Brain microvascular endothelial cell (primary cell): ENCODE measurements around the gene PHF2.

Experiments
- DNase-seq: peaks from one replicate; pipeline ENCODE4 v3.0.0-alpha.2; 2020
- H3K27ac ChIP-seq: fragments of 250-450 bp; sonication (Bioruptor Pico); 2 replicates; pipeline ENCODE4 v1.5.1; 2020; ENCODE audit warnings: mild to moderate bottlenecking, moderate library complexity
- H3K27me3 ChIP-seq: fragments of 250-450 bp; sonication (Bioruptor Pico); replicated peaks from 2 replicates; pipeline ENCODE4 v1.5.1; 2020; ENCODE audit warnings: mild to moderate bottlenecking
- H3K36me3 ChIP-seq: fragments of 250-450 bp; sonication (Bioruptor Pico); replicated peaks from 2 replicates; pipeline ENCODE4 v1.5.1; 2020; ENCODE audit warnings: mild to moderate bottlenecking
- H3K4me3 ChIP-seq: 2 replicates; pipeline ENCODE4 v1.5.1; 2011; ENCODE audit warnings: low read depth, mild to moderate bottlenecking, control low read depth, low read length, moderate library complexity
- in situ Hi-C: cut with HindIII; loops from 2 replicates; pipeline ENCODE4 v1.10.0; 2017; ENCODE audit warnings: low sequenced_read_pairs, low pct_ligation_motif_present
- TF ChIP-seq, protein P1 (sequence below): IDR thresholded peaks from 2 replicates; pipeline ENCODE4 v1.5.1; 2011; ENCODE audit warnings: low read depth, mild to moderate bottlenecking, moderate library complexity, low read length, control low read depth, inconsistent platforms; ENCODE audit errors: missing control alignments

PHF2 gene

DNA sequence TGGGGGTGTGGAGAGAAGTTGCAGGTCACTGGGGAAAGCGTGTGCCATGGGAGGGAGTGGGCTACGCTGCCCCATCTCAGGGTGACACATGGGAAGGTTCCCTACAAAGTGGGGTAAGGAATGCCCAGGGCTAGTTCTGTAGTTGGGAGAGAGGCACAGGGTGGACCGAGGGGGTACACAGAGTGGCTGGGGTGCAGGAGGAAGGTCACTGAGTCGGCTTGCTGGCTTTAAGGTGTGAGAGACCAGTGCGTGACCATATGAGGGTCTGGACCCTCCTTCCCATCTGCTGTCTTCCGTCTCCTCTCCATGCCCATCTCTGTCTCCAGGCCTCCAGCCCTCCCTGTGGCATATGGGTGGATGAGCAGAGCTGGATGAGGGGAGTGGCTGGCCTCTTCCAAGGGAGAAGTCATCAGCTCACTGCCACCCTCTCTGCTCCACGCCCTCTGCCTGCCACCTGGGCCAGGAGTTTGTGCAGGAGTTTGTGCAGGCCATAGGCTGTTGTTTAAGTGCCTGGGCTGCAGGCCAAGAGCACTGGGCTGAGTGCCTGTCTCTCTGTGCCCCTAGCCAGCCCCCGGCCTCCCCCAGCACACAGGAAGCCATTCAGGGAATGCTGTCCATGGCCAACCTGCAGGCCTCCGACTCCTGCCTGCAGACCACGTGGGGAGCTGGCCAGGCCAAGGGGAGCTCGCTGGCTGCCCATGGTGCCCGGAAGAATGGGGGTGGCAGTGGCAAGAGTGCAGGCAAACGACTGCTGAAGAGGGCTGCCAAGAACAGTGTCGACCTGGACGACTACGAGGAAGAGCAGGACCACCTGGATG is 96.8 kb downstream of the PHF2 start:
- DNase-seq, result no peak
- Histone ChIP-seq H3K36me3 (no peaks in the 10 kb centered on the region), H3K4me3 (no peak overlapping the region), H3K27ac (no peak overlapping the region), H3K27me3 (no peaks in the 10 kb centered on the region)
- in situ Hi-C loops, result no loop called here
- TF ChIP-seq, protein P1, sequence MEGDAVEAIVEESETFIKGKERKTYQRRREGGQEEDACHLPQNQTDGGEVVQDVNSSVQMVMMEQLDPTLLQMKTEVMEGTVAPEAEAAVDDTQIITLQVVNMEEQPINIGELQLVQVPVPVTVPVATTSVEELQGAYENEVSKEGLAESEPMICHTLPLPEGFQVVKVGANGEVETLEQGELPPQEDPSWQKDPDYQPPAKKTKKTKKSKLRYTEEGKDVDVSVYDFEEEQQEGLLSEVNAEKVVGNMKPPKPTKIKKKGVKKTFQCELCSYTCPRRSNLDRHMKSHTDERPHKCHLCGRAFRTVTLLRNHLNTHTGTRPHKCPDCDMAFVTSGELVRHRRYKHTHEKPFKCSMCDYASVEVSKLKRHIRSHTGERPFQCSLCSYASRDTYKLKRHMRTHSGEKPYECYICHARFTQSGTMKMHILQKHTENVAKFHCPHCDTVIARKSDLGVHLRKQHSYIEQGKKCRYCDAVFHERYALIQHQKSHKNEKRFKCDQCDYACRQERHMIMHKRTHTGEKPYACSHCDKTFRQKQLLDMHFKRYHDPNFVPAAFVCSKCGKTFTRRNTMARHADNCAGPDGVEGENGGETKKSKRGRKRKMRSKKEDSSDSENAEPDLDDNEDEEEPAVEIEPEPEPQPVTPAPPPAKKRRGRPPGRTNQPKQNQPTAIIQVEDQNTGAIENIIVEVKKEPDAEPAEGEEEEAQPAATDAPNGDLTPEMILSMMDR, result no peak

DNA sequence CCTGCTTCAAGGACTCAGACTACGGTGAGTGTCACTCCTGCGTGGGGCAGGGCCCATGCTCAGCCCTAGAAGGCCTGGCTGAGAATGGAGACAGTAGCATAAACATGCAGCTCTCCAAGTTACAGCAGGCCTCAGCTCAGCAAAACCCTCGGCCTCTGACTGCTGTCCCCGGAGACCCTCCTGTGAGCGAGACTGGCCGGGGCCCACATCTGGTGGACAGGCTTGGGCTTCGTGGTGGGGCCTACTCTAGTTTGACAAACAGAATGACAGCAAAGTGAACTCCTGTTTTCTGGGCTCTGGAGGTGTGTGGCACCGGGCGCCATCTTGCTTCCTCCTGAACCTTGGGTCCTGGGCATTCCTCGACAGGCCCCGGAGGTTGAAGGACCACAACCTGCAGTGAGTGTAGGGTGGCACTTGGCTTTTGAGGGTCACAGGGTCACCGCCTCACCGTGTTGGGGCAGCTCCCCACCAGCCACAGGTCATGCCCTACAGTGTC is 97.5 kb downstream of the PHF2 start:
- Histone ChIP-seq H3K27ac (no peak overlapping the region), H3K27me3 (no peaks in the 10 kb centered on the region), H3K4me3 (no peak overlapping the region), H3K36me3 (no peaks in the 10 kb centered on the region)
- in situ Hi-C loops, result no loop called here
- TF ChIP-seq, protein P1, result no peak
- DNase-seq, result no peak

DNA sequence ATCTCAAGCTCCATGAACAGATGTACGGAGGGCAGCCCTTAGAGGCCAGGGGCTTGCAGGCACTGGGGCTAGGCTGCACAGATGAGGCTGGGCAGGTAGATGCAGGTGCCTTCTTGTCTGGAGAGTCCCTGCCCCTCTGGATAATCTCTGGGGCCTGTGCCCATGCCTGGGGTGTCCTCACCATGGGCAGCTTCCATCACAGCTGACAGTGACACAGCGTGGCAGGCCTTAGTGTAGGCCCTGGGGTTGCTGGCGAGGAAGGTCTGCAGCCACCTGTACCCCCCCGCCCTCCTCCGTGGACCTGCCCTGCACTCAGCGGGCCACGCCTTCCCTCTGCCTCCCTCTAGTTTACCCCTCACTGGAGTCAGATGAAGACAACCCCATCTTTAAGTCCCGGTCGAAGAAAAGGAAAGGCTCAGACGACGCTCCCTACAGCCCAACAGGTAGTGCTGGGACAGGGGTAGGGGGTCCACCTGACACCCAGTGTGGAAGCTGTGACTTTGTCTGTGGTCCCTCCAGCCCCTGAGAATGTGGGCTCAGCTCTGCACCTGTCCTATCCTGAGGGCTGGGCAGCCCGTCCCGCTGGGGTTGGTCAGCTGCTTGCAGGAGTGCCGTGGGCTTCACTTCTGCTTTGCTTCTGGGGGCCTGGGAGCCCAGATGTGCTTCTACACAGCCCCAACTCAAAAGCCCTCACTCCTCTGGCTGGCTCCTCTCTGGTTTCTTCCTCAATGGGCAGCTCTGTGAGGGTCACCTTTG is 98.4 kb downstream of the PHF2 start:
- Histone ChIP-seq H3K36me3 (no peaks in the 10 kb centered on the region), H3K27me3 (no peaks in the 10 kb centered on the region), H3K27ac (no peak overlapping the region), H3K4me3 (no peak overlapping the region)
- DNase-seq, result no peak
- in situ Hi-C loops, result loop anchor here (25.0 kb wide), 1 partner anchor 513 kb away; no protein-coding TSS in a partner anchor
- TF ChIP-seq, protein P1, result no peak

DNA sequence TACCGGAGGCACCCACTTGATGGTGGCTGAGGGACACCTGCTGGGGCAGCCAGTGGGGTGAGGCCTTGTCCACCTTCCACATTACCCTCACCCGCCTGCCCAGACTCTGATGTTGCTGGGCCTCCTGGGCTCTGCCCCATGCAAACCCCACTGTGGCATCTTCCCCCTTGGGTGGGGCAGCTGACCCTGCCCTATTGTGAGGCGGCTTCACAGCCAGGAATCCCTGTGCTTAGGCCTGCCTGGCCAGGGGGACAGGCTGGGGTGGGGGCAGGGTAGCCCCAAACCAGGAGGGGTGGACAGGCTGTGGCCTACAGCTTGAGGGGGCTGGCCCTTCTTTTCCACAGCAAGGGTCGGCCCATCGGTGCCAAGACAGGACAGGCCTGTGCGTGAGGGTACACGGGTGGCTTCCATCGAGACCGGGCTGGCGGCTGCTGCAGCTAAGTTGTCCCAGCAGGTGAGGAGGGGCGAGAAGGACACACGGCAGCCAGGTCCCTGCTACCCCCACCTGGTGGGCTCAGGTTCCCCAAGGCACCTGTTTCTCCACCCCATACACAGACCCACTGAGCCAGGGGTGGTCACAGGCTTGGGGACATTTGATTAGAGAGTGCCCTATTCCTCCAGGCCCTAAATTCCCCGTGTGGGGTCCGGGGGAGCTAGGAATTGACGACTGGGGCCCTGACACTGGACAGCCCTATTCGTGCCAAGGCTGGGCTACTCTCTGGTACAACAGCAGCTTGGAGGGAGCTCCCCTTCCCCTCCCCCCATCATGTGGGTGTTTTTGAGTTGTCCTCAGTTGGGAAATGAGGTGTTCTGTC is 99.2 kb downstream of the PHF2 start:
- Histone ChIP-seq H3K27ac (no peak overlapping the region), H3K4me3 (no peak overlapping the region), H3K36me3 (no peaks in the 10 kb centered on the region), H3K27me3 (no peaks in the 10 kb centered on the region)
- in situ Hi-C loops, result loop anchor here (25.0 kb wide), 1 partner anchor 512 kb away; no protein-coding TSS in a partner anchor
- TF ChIP-seq, protein P1, result no peak
- DNase-seq, result no peak

DNA sequence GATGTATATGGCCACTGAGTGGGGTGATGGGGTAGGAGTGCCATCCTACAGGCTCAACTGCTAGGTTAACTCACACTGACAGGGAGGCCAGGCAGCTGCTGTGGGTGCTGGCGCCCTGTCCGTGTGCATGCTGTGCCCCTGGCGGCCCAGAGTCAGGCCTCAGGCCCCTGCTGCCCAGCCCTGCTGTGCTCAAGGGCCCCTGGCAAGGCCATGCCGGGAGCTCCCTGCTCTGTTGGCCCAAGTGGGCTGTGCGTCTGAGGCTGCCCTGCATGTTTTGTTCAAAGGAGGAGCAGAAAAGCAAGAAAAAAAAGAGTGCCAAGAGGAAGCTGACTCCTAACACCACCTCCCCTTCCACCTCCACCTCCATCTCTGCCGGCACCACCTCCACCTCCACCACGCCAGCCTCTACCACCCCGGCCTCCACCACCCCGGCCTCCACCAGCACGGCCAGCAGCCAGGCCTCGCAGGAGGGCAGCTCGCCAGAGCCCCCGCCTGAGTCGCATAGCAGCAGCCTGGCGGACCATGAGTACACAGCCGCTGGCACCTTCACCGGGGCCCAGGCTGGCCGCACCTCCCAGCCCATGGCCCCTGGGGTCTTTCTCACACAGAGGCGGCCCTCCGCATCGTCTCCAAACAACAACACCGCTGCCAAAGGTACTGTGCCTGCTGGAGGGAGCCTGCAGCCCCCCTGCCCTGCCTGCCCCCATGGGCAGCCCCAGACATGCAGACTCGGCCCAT is 100.1 kb downstream of the PHF2 start:
- TF ChIP-seq, protein P1, result no peak
- Histone ChIP-seq H3K4me3 (no peak overlapping the region), H3K36me3 (no peaks in the 10 kb centered on the region), H3K27me3 (no peaks in the 10 kb centered on the region), H3K27ac (no peak overlapping the region)
- DNase-seq, result no peak
- in situ Hi-C loops, result loop anchor here (25.0 kb wide), 1 partner anchor 511 kb away; no protein-coding TSS in a partner anchor
